NOMO-1 (cell line): Measurements from ENCODE around the gene PCMT1.
"Not testable (repeated sequence)": the region's sequence is repeated elsewhere in the genome, so short reads cannot be mapped to it uniquely, and the experiment has no call there.

Source experiments
- DNase-seq, 2 experiments: peaks; one replicate each; lab custom pipeline; 2025; ENCODE audit not compliant: unreplicated experiment in 2 of 2; lab: John Stamatoyannopoulos, UW

PCMT1 gene

GRCh38 chr6:149749594-149750135 lies at the start of gene PCMT1:
Gene PCMT1 (plus strand): TSS chr6:149749741. CDS start chr6:149749902, 161 bp downstream.
- DNase-seq, result peak; percentile 86 to 94

- no peak for DNase-seq
Observed at GRCh38 chr6:149701714-149702113, 47.8 kb upstream of the PCMT1 start.

- no peak for DNase-seq
Observed at GRCh38 chr6:149711711-149712110, 37.8 kb upstream of the PCMT1 start.

- no peak for DNase-seq
Observed at GRCh38 chr6:149714442-149714841, 35.1 kb upstream of the PCMT1 start.

- DNase-seq, result peak in 1 of 2 experiments; percentile 24
Observed at GRCh38 chr6:149716181-149716963, 33.2 kb upstream of the PCMT1 start.

GRCh38 chr6:149717255-149717587 lies 32.3 kb upstream of the PCMT1 start:
- DNase-seq, result no peak

GRCh38 chr6:149717588-149718458 lies 31.7 kb upstream of the PCMT1 start, which contains the start of gene LATS1:
Gene LATS1 (minus strand): TSS chr6:149718101. CDS start chr6:149702126, 15,975 bp downstream.
- peak; percentile 79 to 84 for DNase-seq

GRCh38 chr6:149719531-149719930 lies 30.0 kb upstream of the PCMT1 start:
- no peak for DNase-seq

- DNase-seq, result no peak
Observed at GRCh38 chr6:149723262-149723661, 26.3 kb upstream of the PCMT1 start.

- peak; percentile 69 to 94 for DNase-seq
Observed at GRCh38 chr6:149723771-149724417, 25.6 kb upstream of the PCMT1 start.

- no peak for DNase-seq
Observed at GRCh38 chr6:149725785-149726184, 23.8 kb upstream of the PCMT1 start.

- peak; percentile 37 to 83 for DNase-seq
Observed at GRCh38 chr6:149727793-149728498, 21.6 kb upstream of the PCMT1 start.

- DNase-seq, result peak in 1 of 2 experiments; percentile 13
Observed at GRCh38 chr6:149728499-149729234, 20.9 kb upstream of the PCMT1 start.

GRCh38 chr6:149729824-149730223 lies 19.7 kb upstream of the PCMT1 start:
- DNase-seq, result peak; percentile 5 to 19

- DNase-seq, result no peak
Observed at GRCh38 chr6:149733089-149733720, 16.3 kb upstream of the PCMT1 start.

GRCh38 chr6:149734915-149735314 lies 14.6 kb upstream of the PCMT1 start:
- no peak for DNase-seq

- DNase-seq, result not testable (repeated sequence)
Observed at GRCh38 chr6:149745252-149745651, 4.3 kb upstream of the PCMT1 start.

- peak; percentile 86 to 94 for DNase-seq
Observed at GRCh38 chr6:149746147-149746946, 3.2 kb upstream of the PCMT1 start, which contains the start of gene NUP43. Gene NUP43 (minus strand): TSS chr6:149746529. CDS start chr6:149746495, 34 bp downstream.
